Measurements from ENCODE around the gene RPS6KA3.
A peak's percentile ranks its signal among the peaks of the same experiment; 100 is the strongest.

Gene RPS6KA3

GRCh38 chrX:20144491-20144890 lies 122.2 kb downstream of the RPS6KA3 start:
- H3K4me3 ChIP-seq (ENCODE audit: low read length): no peak overlapping the region
- H3K9me3 ChIP-seq (ENCODE audit: insufficient read depth, low read length): no peaks in the 10 kb centered on the region
- H3K4me1 ChIP-seq (ENCODE audit: low read length): peaks cover 24% of the 10 kb centered on the region
- H3K4me2 ChIP-seq (ENCODE audit: low read length): no peak overlapping the region
- no peak for TF ChIP-seq CTCF (IDR thresholded peaks at IDR 0.05; ENCODE audit: low read depth, low read length)
- no peak for TF ChIP-seq EZH2phosphoT487 (IDR thresholded peaks at IDR 0.05; ENCODE audit: low read depth)
- no peak overlapping the region for H3K27ac ChIP-seq (ENCODE audit: low read length)
- H3K27me3 ChIP-seq (ENCODE audit: low read depth, low read length): no peaks in the 10 kb centered on the region
- no peak overlapping the region for H2AFZ ChIP-seq (ENCODE audit: low read depth, low read length)
- peaks cover 10% of the 10 kb centered on the region for H4K20me1 ChIP-seq (ENCODE audit: insufficient read depth, low read length)
- peaks cover 12% of the 10 kb centered on the region for H3K36me3 ChIP-seq (replicated peaks; ENCODE audit: low read depth, low read length)
- H3K79me2 ChIP-seq (ENCODE audit: low read length): peaks cover 21% of the 10 kb centered on the region
- H3K9ac ChIP-seq (ENCODE audit: low read length): no peak overlapping the region

GRCh38 chrX:20143561-20143960 lies 123.1 kb downstream of the RPS6KA3 start:
- TF ChIP-seq EZH2phosphoT487 (IDR thresholded peaks at IDR 0.05; ENCODE audit: low read depth): no peak
- TF ChIP-seq CTCF (IDR thresholded peaks at IDR 0.05; ENCODE audit: low read depth, low read length): no peak
- Histone ChIP-seq H3K4me2 (ENCODE audit: low read length) (no peak overlapping the region), H3K27ac (ENCODE audit: low read length) (no peak overlapping the region), H2AFZ (ENCODE audit: low read depth, low read length) (no peak overlapping the region), H3K9ac (ENCODE audit: low read length) (no peak overlapping the region), H3K36me3 (replicated peaks; ENCODE audit: low read depth, low read length) (peaks cover 14% of the 10 kb centered on the region), H3K4me1 (ENCODE audit: low read length) (peaks cover 29% of the 10 kb centered on the region), H3K4me3 (ENCODE audit: low read length) (no peak overlapping the region), H3K79me2 (ENCODE audit: low read length) (peaks cover 30% of the 10 kb centered on the region), H4K20me1 (ENCODE audit: insufficient read depth, low read length) (peaks cover 18% of the 10 kb centered on the region), H3K9me3 (ENCODE audit: insufficient read depth, low read length) (no peaks in the 10 kb centered on the region), H3K27me3 (ENCODE audit: low read depth, low read length) (no peaks in the 10 kb centered on the region)

GRCh38 chrX:20143111-20143510 lies 123.6 kb downstream of the RPS6KA3 start:
- Histone ChIP-seq H3K4me3 (ENCODE audit: low read length) (no peak overlapping the region), H3K9me3 (ENCODE audit: insufficient read depth, low read length) (no peaks in the 10 kb centered on the region), H3K4me2 (ENCODE audit: low read length) (peak overlapping the region; percentile 55; the same call in 1 of the 2 replicates), H2AFZ (ENCODE audit: low read depth, low read length) (no peak overlapping the region), H3K36me3 (replicated peaks; ENCODE audit: low read depth, low read length) (peaks cover 17% of the 10 kb centered on the region), H4K20me1 (ENCODE audit: insufficient read depth, low read length) (peaks cover 18% of the 10 kb centered on the region), H3K27me3 (ENCODE audit: low read depth, low read length) (no peaks in the 10 kb centered on the region), H3K4me1 (ENCODE audit: low read length) (peaks cover 29% of the 10 kb centered on the region), H3K79me2 (ENCODE audit: low read length) (peaks cover 35% of the 10 kb centered on the region), H3K27ac (ENCODE audit: low read length) (no peak overlapping the region), H3K9ac (ENCODE audit: low read length) (no peak overlapping the region)
- TF ChIP-seq EZH2phosphoT487 (IDR thresholded peaks at IDR 0.05; ENCODE audit: low read depth): no peak
- TF ChIP-seq CTCF (IDR thresholded peaks at IDR 0.05; ENCODE audit: low read depth, low read length): no peak

- TF ChIP-seq EZH2phosphoT487 (IDR thresholded peaks at IDR 0.05; ENCODE audit: low read depth): no peak
- no peak for TF ChIP-seq CTCF (IDR thresholded peaks at IDR 0.05; ENCODE audit: low read depth, low read length)
Observed at GRCh38 chrX:20141281-20142220, 125.2 kb downstream of the RPS6KA3 start, which contains the start of gene EIF1AX. Gene EIF1AX (minus strand): TSS chrX:20141838. CDS start chrX:20141640, 198 bp downstream.

More at GRCh38 chrX:20141281-20142220, 125.2 kb downstream of the RPS6KA3 start, which contains the start of gene EIF1AX:
- H2AFZ ChIP-seq (ENCODE audit: low read depth, low read length): no peak within 1 kb of the TSS
- H3K27me3 ChIP-seq (ENCODE audit: low read depth, low read length): no peaks in the 10 kb centered on the region
- peak within 1 kb of the TSS; percentile 93 for H3K4me3 ChIP-seq (ENCODE audit: low read length)
- peak within 1 kb of the TSS; percentile 87 for H3K9ac ChIP-seq (ENCODE audit: low read length)
- peaks cover 19% of the 10 kb centered on the region for H3K4me1 ChIP-seq (ENCODE audit: low read length)
- H3K9me3 ChIP-seq (ENCODE audit: insufficient read depth, low read length): no peaks in the 10 kb centered on the region
- peak within 1 kb of the TSS; percentile 31 for H3K27ac ChIP-seq (ENCODE audit: low read length)
- H3K4me2 ChIP-seq (ENCODE audit: low read length): peak within 1 kb of the TSS; percentile 71
- peaks cover 20% of the 10 kb centered on the region for H3K36me3 ChIP-seq (replicated peaks; ENCODE audit: low read depth, low read length)
- H3K79me2 ChIP-seq (ENCODE audit: low read length): peaks cover 47% of the 10 kb centered on the region
- H4K20me1 ChIP-seq (ENCODE audit: insufficient read depth, low read length): peaks cover 18% of the 10 kb centered on the region

All from OCI-LY3 (cell line).